ENCODE measurements around the gene DNAJC15.
"Not testable (repeated sequence)": the region's sequence is repeated elsewhere in the genome, so short reads cannot be mapped to it uniquely, and the experiment has no call there.

The DNAJC15 gene

GRCh38 chr13:43005460-43006236 lies 17.7 kb upstream of the DNAJC15 start:
- DNase-seq = no peak

- DNase-seq = no peak
These were observed 16.3 kb upstream of the DNAJC15 start for GRCh38 chr13:43006893-43007631.

GRCh38 chr13:43008596-43008995 lies 14.8 kb upstream of the DNAJC15 start:
- no peak for DNase-seq

- no peak for DNase-seq
These were observed 13.9 kb upstream of the DNAJC15 start for GRCh38 chr13:43009506-43009905.

- no peak for DNase-seq
These were observed 9.2 kb upstream of the DNAJC15 start for GRCh38 chr13:43014162-43014561.

- DNase-seq = no peak
These were observed 7.2 kb upstream of the DNAJC15 start for GRCh38 chr13:43016226-43016625.

- no peak for DNase-seq
These were observed 3.6 kb upstream of the DNAJC15 start for GRCh38 chr13:43019811-43020210.

GRCh38 chr13:43020794-43021193 lies 2.6 kb upstream of the DNAJC15 start:
- DNase-seq = no peak

GRCh38 chr13:43021926-43022670 lies 1.3 kb upstream of the DNAJC15 start:
- DNase-seq = no peak

GRCh38 chr13:43022934-43023288 lies 475 bp upstream of the DNAJC15 start:
- DNase-seq = no peak

GRCh38 chr13:43026262-43026661 lies 2.9 kb downstream of the DNAJC15 start:
- DNase-seq = no peak

- no peak for DNase-seq
These were observed 7.2 kb downstream of the DNAJC15 start for GRCh38 chr13:43030548-43030947.

- no peak for DNase-seq
These were observed 8.5 kb downstream of the DNAJC15 start for GRCh38 chr13:43031881-43032280.

GRCh38 chr13:43033038-43033437 lies 9.7 kb downstream of the DNAJC15 start:
- no peak for DNase-seq

GRCh38 chr13:43036351-43037250 lies 13.2 kb downstream of the DNAJC15 start:
- DNase-seq = no peak

GRCh38 chr13:43039966-43040365 lies 16.6 kb downstream of the DNAJC15 start:
- DNase-seq = no peak

GRCh38 chr13:43040581-43041368 lies 17.4 kb downstream of the DNAJC15 start:
- DNase-seq = not testable (repeated sequence)

GRCh38 chr13:43041369-43041921 lies 18.1 kb downstream of the DNAJC15 start:
- DNase-seq = no peak

GRCh38 chr13:43042410-43042921 lies 19.1 kb downstream of the DNAJC15 start:
- no peak for DNase-seq

- DNase-seq = no peak
These were observed 21.4 kb downstream of the DNAJC15 start for GRCh38 chr13:43044720-43045301.

- DNase-seq = peak; percentile 22 to 78
These were observed 22.0 kb downstream of the DNAJC15 start for GRCh38 chr13:43045302-43045773.
